CD4-positive, alpha-beta T cell (primary cell): Measurements from ENCODE around the gene BEND5. TPM values are rescaled to one million over a fixed set of nuclear protein-coding genes. Genes with fewer than 3 reads are reported as not detected.

Experiments used
- ATAC-seq: fragments of 200-7000 bp; cut with Tn5 transposase; one replicate; pipeline ENCODE4 v1.10.0; 2022; ENCODE audit warnings: mild to moderate bottlenecking; ENCODE audit not compliant: poor library complexity
- CTCF ChIA-PET: fragments of 350-600 bp; sonication (Branson Sonifier 250); formaldehyde crosslinking; loops from one replicate; lab custom pipeline; 2021; ENCODE audit warnings: antibody characterized with exemption, inconsistent platforms; lab: Charles Lee
- POLR2A ChIA-PET: fragments of 350-600 bp; sonication (Branson Sonifier 250); formaldehyde crosslinking; loops from one replicate; lab custom pipeline; 2021; ENCODE audit warnings: antibody characterized with exemption, inconsistent platforms; lab: Charles Lee
- DNase-seq, 14 experiments: peaks; one replicate each; pipeline ENCODE4 v3.0.0-alpha.2; 2013 to 2020; ENCODE audit warnings: mixed read lengths in 2 of 14
- H3K27ac ChIP-seq, 2 donors: one replicate each; pipeline versions ENCODE4 v1.5.1 to v1.7.0; 2013; ENCODE audit warnings: low read length in 2 of 2, low read depth in 1 of 2, mild to moderate bottlenecking in 1 of 2
- H3K27me3 ChIP-seq, 2 experiments: 1 replicate in 1 of 2; 2 replicates in 1 of 2; pipeline versions ENCODE4 v1.6.1 to v1.7.0; 2013; ENCODE audit warnings: low read length in 2 of 2, control low read depth in 1 of 2, mild to moderate bottlenecking in 1 of 2, moderate library complexity in 1 of 2; ENCODE audit not compliant: insufficient read depth in 2 of 2, control insufficient read depth in 1 of 2
- H3K36me3 ChIP-seq: one replicate; pipeline ENCODE4 v1.6.1; 2013; ENCODE audit warnings: low read length, control low read depth; ENCODE audit not compliant: insufficient read depth
- H3K4me1 ChIP-seq: one replicate; pipeline ENCODE4 v1.6.1; 2013; ENCODE audit warnings: low read length, control low read depth; ENCODE audit not compliant: insufficient read depth
- H3K4me3 ChIP-seq: one replicate; pipeline ENCODE4 v1.5.1; 2013; ENCODE audit warnings: mild to moderate bottlenecking, low read length, moderate library complexity
- H3K9me3 ChIP-seq, 2 experiments: 1 replicate in 1 of 2; 2 replicates in 1 of 2; pipeline versions ENCODE4 v1.6.1 to v1.7.0; 2013; ENCODE audit warnings: low read length in 2 of 2, mild to moderate bottlenecking in 2 of 2, control low read depth in 1 of 2, moderate library complexity in 1 of 2; ENCODE audit not compliant: control insufficient read depth in 1 of 2, insufficient read depth in 1 of 2
- H3K27ac Mint-ChIP-seq: one replicate; pipeline ENCODE4 v1.8.0; 2020; ENCODE audit warnings: mixed read lengths
- H3K27me3 Mint-ChIP-seq: one replicate; pipeline ENCODE4 v1.8.0; 2021; ENCODE audit warnings: mixed read lengths
- H3K36me3 Mint-ChIP-seq: one replicate; pipeline ENCODE4 v1.8.0; 2021; ENCODE audit warnings: low read depth, mixed read lengths
- H3K4me1 Mint-ChIP-seq: one replicate; pipeline ENCODE4 v1.8.0; 2021; ENCODE audit warnings: low read depth, mixed read lengths
- H3K4me3 Mint-ChIP-seq: one replicate; pipeline ENCODE4 v1.8.0; 2020; ENCODE audit warnings: mild to moderate bottlenecking, mixed read lengths
- H3K9me3 Mint-ChIP-seq: one replicate; pipeline ENCODE4 v1.8.0; 2020; ENCODE audit warnings: mixed read lengths
- CTCF ChIP-seq: fragments of 200-600 bp; IDR thresholded peaks from one replicate; pipeline ENCODE4 v1.8.0; 2022; ENCODE audit warnings: antibody characterized with exemption, mild to moderate bottlenecking
- intact Hi-C, 2 experiments: fragments of 100-400 bp; cut with DNase I in 1 of 2; cut with micrococcal nuclease in 1 of 2; formaldehyde crosslinking; loops; one replicate each; pipeline versions ENCODE4 v1.15.1 to v1.9.0; 2023 to 2025; cut with DNase I, micrococcal nuclease
- total RNA-seq, 174 experiments: library from RNA in 2 of 174; stranded (reverse) in 2 of 174; gene quantifications; one replicate each; pipeline ENCODE4 v1.2.3 and lab custom pipeline; 2021 to 2026

Gene BEND5
- total RNA-seq, 2 experiments from 2014 or later, result 5.6 to 5.7 TPM

GRCh38 chr1:48749068-48749467 is 27.6 kb downstream of the BEND5 start:
- no peak overlapping the region for H3K4me3 Mint-ChIP-seq
- Histone ChIP-seq H3K9me3 (no peaks in the 10 kb centered on the region), H3K4me1 (no peaks in the 10 kb centered on the region), H3K27ac (no peak overlapping the region), H3K4me3 (no peak overlapping the region), H3K27me3 (no peaks in the 10 kb centered on the region), H3K36me3 (no peaks in the 10 kb centered on the region)
- ChIA-PET POLR2A (no interaction called here), CTCF (no interaction called here)
- no peak for DNase-seq
- TF ChIP-seq CTCF, result no peak
- no peaks in the 10 kb centered on the region for H3K9me3 Mint-ChIP-seq
- ATAC-seq, result no peak
- H3K4me1 Mint-ChIP-seq, result no peaks in the 10 kb centered on the region
- H3K36me3 Mint-ChIP-seq, result peaks cover 33% of the 10 kb centered on the region
- intact Hi-C loops, result no loop called here
- no peaks in the 10 kb centered on the region for H3K27me3 Mint-ChIP-seq
- H3K27ac Mint-ChIP-seq, result no peak overlapping the region

- POLR2A ChIA-PET, result no interaction called here
- no peaks in the 10 kb centered on the region for H3K9me3 Mint-ChIP-seq
- intact Hi-C loops, result no loop called here
- DNase-seq (no peak), ATAC-seq (no peak)
- no peak overlapping the region for H3K4me3 ChIP-seq
- H3K27me3 Mint-ChIP-seq, result no peaks in the 10 kb centered on the region
- no peaks in the 10 kb centered on the region for H3K4me1 Mint-ChIP-seq
- H3K4me3 Mint-ChIP-seq, result no peak overlapping the region
- no peak overlapping the region for H3K27ac ChIP-seq
- no peaks in the 10 kb centered on the region for H3K4me1 ChIP-seq
- TF ChIP-seq CTCF, result no peak
- H3K9me3 ChIP-seq, result no peaks in the 10 kb centered on the region
- H3K27me3 ChIP-seq, result no peaks in the 10 kb centered on the region
- peaks cover 36% of the 10 kb centered on the region for H3K36me3 Mint-ChIP-seq
- CTCF ChIA-PET, result no interaction called here
- H3K27ac Mint-ChIP-seq, result no peak overlapping the region
- H3K36me3 ChIP-seq, result no peaks in the 10 kb centered on the region
Observed at GRCh38 chr1:48746906-48747305, 29.8 kb downstream of the BEND5 start.

GRCh38 chr1:48744032-48744431 is 32.7 kb downstream of the BEND5 start:
- ATAC-seq, result no peak
- Mint-ChIP-seq H3K27ac (no peak overlapping the region), H3K27me3 (no peaks in the 10 kb centered on the region), H3K4me1 (no peaks in the 10 kb centered on the region), H3K9me3 (no peaks in the 10 kb centered on the region), H3K4me3 (no peak overlapping the region), H3K36me3 (peaks cover 56% of the 10 kb centered on the region)
- CTCF ChIA-PET, result no interaction called here
- Histone ChIP-seq H3K9me3 (no peaks in the 10 kb centered on the region), H3K4me1 (no peaks in the 10 kb centered on the region), H3K27me3 (no peaks in the 10 kb centered on the region), H3K27ac (no peak overlapping the region), H3K4me3 (no peak overlapping the region), H3K36me3 (no peaks in the 10 kb centered on the region)
- intact Hi-C loops, result no loop called here
- no peak for TF ChIP-seq CTCF
- no peak for DNase-seq
- POLR2A ChIA-PET, result no interaction called here
